GM12873 (cell line): ENCODE measurements around the gene LRRC10B.

Source experiments
- TF ChIP-seq, protein P1 (sequence below): IDR thresholded peaks from 2 replicates; pipeline ENCODE4 v1.5.1; 2012; ENCODE audit warnings: low read depth, mild to moderate bottlenecking, moderate library complexity, low read length, control low read depth; ENCODE audit not compliant: insufficient read depth; ENCODE audit errors: missing control alignments

The LRRC10B gene

DNA sequence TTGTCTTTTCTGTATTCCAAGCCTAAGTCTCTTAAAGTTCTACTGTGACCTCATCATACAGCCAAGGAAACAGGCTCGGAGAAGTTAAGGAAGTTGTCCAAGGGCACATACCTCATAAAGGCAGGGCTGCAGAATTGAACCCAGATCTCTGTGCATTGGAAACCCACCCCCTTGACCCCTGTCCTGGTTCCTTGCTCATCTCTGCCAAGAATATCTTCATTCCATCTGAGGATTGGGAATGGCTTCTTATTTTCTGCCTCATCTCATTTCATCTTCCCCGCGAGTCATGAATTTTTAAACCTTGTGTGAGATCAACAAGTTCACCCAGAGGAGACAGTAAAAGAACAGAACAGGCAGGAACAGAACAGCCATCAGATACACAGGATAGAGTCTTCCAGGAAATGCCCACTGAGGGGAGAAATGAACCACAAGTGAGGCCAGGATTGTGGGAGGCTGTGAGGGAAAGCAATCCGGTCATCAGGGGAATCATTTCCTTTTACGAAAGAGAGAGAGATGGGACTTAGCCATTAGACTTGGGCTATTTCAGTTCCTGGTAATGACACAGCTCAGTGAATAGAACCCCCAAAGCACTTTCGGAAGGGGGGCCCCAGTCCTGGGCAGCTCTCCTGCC is 34.4 kb upstream of the LRRC10B start:
- TF ChIP-seq, protein P1, sequence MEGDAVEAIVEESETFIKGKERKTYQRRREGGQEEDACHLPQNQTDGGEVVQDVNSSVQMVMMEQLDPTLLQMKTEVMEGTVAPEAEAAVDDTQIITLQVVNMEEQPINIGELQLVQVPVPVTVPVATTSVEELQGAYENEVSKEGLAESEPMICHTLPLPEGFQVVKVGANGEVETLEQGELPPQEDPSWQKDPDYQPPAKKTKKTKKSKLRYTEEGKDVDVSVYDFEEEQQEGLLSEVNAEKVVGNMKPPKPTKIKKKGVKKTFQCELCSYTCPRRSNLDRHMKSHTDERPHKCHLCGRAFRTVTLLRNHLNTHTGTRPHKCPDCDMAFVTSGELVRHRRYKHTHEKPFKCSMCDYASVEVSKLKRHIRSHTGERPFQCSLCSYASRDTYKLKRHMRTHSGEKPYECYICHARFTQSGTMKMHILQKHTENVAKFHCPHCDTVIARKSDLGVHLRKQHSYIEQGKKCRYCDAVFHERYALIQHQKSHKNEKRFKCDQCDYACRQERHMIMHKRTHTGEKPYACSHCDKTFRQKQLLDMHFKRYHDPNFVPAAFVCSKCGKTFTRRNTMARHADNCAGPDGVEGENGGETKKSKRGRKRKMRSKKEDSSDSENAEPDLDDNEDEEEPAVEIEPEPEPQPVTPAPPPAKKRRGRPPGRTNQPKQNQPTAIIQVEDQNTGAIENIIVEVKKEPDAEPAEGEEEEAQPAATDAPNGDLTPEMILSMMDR, result no peak

DNA sequence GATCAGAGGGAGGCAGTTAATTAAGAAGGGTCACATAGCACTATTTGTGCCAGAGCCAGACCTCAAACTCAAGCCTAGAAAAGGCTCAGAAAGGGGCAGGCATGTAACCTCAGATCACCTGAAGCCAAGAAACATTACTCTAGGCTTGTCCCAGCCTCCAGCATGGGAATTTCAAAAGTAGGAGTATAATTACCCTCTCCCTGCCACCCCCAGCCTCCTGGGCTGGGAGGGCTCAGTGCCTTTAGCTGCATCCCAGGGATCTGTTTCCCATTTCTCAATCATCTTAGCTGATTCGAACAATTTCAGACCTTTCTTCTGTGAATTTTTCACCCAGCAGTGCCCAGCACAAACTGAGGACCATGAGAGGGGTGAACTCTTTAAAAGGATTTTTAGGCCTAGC is 33.1 kb upstream of the LRRC10B start:
- TF ChIP-seq, protein P1, result no peak

DNA sequence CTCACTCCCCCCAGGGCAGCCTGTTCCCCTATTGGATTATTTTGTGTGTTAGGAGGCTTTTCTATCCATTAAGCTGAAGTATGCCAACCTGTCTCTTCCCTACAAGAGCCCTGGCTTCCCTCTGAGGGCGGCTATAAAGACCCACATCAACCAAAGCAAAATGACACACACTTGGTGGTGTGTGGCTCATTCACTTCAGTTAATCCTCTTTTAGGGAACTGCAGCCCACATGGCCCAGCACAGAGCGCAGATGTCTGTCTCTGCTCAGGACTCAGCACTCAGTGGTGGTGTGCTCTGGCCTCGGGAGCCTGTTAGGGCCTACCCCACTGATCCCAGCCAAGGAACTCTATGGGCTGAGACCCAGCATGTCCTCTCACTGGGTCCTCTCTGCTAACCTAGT is 32.2 kb upstream of the LRRC10B start:
- TF ChIP-seq, protein P1, result no peak

DNA sequence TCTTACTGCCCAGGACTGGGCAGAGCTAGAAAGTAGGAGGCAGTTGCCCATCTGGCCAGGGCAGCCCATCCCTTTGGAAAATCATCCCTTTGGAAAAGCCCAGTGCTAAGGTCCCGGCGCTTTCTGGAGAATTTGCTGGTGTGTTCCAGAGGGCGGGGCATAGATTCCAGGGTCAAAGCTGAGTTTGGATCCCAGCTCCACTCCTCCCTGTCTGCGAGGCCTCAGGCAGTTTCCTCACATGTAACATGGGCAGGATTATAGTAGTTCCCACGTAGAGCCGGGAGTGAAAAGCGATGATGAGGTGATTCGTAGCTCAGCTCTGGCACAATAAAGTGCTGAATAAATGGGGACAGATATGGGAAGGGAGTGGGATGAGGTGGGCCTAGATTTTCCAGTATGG is 31.4 kb upstream of the LRRC10B start:
- TF ChIP-seq, protein P1, result no peak

DNA sequence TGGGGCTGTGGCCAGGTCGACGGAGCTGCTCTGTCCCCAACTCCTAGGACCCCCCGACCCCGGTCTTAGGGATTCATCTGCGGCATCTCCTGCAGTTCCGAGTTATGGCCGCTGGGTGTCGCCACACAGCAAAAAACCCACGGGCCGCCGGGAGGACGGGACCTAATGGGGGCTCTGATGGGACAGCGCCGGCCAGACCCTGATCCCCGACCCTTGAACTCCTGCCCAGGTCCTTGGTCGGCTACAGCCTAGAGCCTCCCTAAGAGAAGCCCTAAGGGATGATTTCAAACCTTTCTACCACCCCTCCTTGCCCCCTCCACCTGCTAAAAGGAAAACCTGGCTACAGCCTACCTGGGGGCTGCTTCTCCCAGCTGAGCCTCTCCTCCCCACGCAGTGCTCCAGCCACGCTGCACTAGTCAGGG is 30.8 kb upstream of the LRRC10B start:
- TF ChIP-seq, protein P1, result peak; percentile 81

DNA sequence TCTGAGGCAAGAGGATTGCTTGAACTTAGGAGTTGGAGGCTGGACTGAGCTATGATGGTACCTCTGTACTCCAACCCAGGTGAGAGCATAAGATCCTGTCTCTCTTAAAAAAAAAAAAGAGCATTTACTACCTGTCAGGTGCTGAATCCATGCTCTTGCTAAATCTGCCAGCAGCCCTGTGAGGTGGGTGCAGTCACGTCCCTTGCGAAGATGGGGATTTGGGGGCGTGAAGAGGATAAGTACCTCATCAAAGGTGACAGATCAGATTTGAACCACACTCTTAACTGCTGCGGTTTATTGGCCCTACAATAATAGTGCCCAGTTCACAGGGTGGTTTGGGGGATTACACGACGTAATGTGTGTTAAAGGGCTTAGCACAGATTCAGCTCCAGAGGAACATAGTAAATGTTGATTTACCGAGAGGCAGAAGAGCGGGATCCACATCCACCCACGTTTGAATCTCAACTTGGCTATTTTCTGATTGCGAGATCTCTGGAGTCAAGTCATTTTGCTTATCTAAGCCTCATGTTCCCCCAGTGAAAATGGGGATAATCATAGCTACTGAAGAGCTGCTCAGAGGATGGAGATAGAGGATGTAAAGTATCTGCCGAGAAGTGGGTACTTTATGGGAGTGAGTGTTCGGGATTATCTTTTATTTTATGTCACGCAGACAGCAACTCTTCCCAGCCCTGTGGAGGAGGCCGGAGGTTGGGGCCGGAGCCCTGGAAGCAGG is 28.1 kb upstream of the LRRC10B start:
- TF ChIP-seq, protein P1, result no peak

DNA sequence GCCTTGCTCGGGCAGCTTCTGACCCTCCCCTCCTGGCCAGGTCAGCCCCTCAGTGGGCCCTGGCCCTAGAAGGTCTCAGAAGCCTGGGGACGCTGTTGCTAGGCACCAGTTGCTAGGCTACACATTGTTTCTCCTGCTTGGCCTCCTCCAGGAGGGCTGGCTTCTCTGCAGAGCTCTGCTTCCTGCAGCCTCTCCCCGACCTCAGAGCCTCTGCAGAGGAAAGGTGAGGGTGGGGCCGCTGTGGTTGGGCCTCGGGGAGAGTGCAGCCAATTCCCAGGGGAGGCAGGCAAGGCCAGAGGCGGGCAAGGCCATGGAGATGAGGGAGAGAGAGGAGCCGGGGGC is 27.6 kb upstream of the LRRC10B start:
- TF ChIP-seq, protein P1, result no peak
